GM12878 (cell line): ENCODE results near the gene ARID1A. TPM values are rescaled to one million over a fixed set of nuclear protein-coding genes. Genes with fewer than 3 reads are reported as not detected.

Experiments used
- ASH2L ChIP-seq: fragments of 300-600, 200-600 bp; sonication (generic); IDR thresholded peaks from 2 replicates; pipeline ENCODE4 v1.6.1; 2017; ENCODE audit warnings: low read depth, mild to moderate bottlenecking, borderline replicate concordance
- BCL11A ChIP-seq: IDR thresholded peaks from 2 replicates; pipeline ENCODE4 v1.6.1; 2011; ENCODE audit warnings: low read depth, low read length
- BMI1 ChIP-seq: fragments of 450-650 bp; IDR thresholded peaks from 2 replicates; pipeline ENCODE4 v1.6.1; 2016; ENCODE audit warnings: mild to moderate bottlenecking, moderate library complexity, borderline replicate concordance
- CHD1 ChIP-seq: IDR thresholded peaks from 2 replicates; pipeline ENCODE4 v1.6.1; 2012; ENCODE audit warnings: low read depth, low read length, improper control_type of control experiment
- DPF2 ChIP-seq: fragments of 450-650 bp; IDR thresholded peaks from 2 replicates; pipeline ENCODE4 v1.6.1; 2017; ENCODE audit warnings: mild to moderate bottlenecking
- ETV6 ChIP-seq, 2 experiments: fragments of 450-650 bp in 1 of 2; IDR thresholded peaks in 1 of 2; conservative IDR thresholded peaks in 1 of 2; 2 replicates each; pipeline ENCODE4 v1.6.1; 2014; ENCODE audit warnings: antibody characterized with exemption in 1 of 2, borderline replicate concordance in 1 of 2, low read depth in 1 of 2, mild to moderate bottlenecking in 1 of 2, moderate library complexity in 1 of 2
- IKZF2 ChIP-seq, 2 experiments: fragments of 450-650 bp; IDR thresholded peaks; 2 replicates each; pipeline ENCODE4 v1.6.1; 2017; ENCODE audit warnings: mild to moderate bottlenecking in 2 of 2, moderate library complexity in 2 of 2
- IRF3 ChIP-seq: fragments of 450-650 bp; IDR thresholded peaks from 2 replicates; pipeline ENCODE4 v1.6.1; 2014; ENCODE audit warnings: mild to moderate bottlenecking
- IRF4 ChIP-seq: IDR thresholded peaks from 2 replicates; pipeline ENCODE4 v1.6.1; 2011; ENCODE audit warnings: low read depth, low read length
- JUND ChIP-seq: IDR thresholded peaks from 2 replicates; pipeline ENCODE4 v1.6.1; 2012; ENCODE audit warnings: low read depth, mild to moderate bottlenecking, low read length, improper control_type of control experiment, moderate library complexity
- MEF2B ChIP-seq: fragments of 450-650 bp; IDR thresholded peaks from 2 replicates; pipeline ENCODE4 v1.6.1; 2018; ENCODE audit warnings: mild to moderate bottlenecking, moderate library complexity; ENCODE audit not compliant: partially characterized antibody, poor library complexity, severe bottlenecking
- NFYA ChIP-seq: IDR thresholded peaks from 2 replicates; pipeline ENCODE4 v1.6.1; 2011; ENCODE audit warnings: low read depth, mild to moderate bottlenecking, low read length, improper control_type of control experiment, borderline replicate concordance
- NRF1 ChIP-seq: conservative IDR thresholded peaks from 2 replicates; pipeline ENCODE4 v1.6.1; 2011; ENCODE audit warnings: mild to moderate bottlenecking, low read depth, low read length, improper control_type of control experiment
- PBX3 ChIP-seq: IDR thresholded peaks from 2 replicates; pipeline ENCODE4 v1.6.1; 2011; ENCODE audit warnings: mild to moderate bottlenecking, low read depth, low read length, moderate library complexity; ENCODE audit not compliant: insufficient replicate concordance
- SKIL ChIP-seq: fragments of 450-650 bp; IDR thresholded peaks from 2 replicates; pipeline ENCODE4 v1.6.1; 2017; ENCODE audit warnings: mild to moderate bottlenecking, low read depth, inconsistent platforms; ENCODE audit not compliant: poor library complexity, severe bottlenecking
- SMAD1 ChIP-seq: fragments of 450-650 bp; IDR thresholded peaks from 2 replicates; pipeline ENCODE4 v1.6.1; 2018; ENCODE audit warnings: mild to moderate bottlenecking, low read depth; ENCODE audit not compliant: partially characterized antibody
- SMC3 ChIP-seq: IDR thresholded peaks from 2 replicates; pipeline ENCODE4 v1.6.1; 2011; ENCODE audit warnings: low read length, improper control_type of control experiment, borderline replicate concordance
- TCF3 ChIP-seq: IDR thresholded peaks from 2 replicates; pipeline ENCODE4 v1.6.1; 2012; ENCODE audit warnings: low read depth, mild to moderate bottlenecking, low read length, borderline replicate concordance; ENCODE audit not compliant: insufficient read depth
- ZSCAN29 ChIP-seq: fragments of 450-650 bp; IDR thresholded peaks from 2 replicates; pipeline ENCODE4 v1.6.1; 2017; ENCODE audit warnings: mild to moderate bottlenecking, moderate library complexity
- polyA plus RNA-seq, 11 experiments: library from polyadenylated mRNA; depleted of rRNA in 4 of 11; unstranded in 6 of 11; stranded (reverse) in 5 of 11; fragments of >200 nt; fragmentation: Nextera tagmentation in 4 of 11; fragmentation: Illumina TruSeq in 1 of 11; extraction: Ambion mirVana in 4 of 11; extraction: Trizol in 1 of 11; gene quantifications; 1 replicate in 1 of 11; 2 replicates in 10 of 11; pipeline versions ENCODE4 v1.2.1 to v1.2.3, GENCODE V29; 2011 to 2016; ENCODE audit warnings: inconsistent platforms in 2 of 11, missing spikeins in 2 of 11, low read depth in 1 of 11
- total RNA-seq, 4 experiments: library from RNA; depleted of rRNA in 3 of 4; stranded (reverse); fragments of >200 nt in 3 of 4; fragmentation: Illumina TruSeq in 1 of 4; extraction: Trizol in 1 of 4; gene quantifications; 2 replicates each; pipeline versions ENCODE4 v1.2.1 to v1.2.3, GENCODE V29; 2013 to 2021
- TF ChIP-seq, protein P1 (sequence below): fragments of 450-650 bp; IDR thresholded peaks from 2 replicates; pipeline ENCODE4 v1.6.1; 2016; ENCODE audit warnings: mild to moderate bottlenecking
- TF ChIP-seq, protein P2 (sequence below), 3 experiments: IDR thresholded peaks in 2 of 3; conservative IDR thresholded peaks in 1 of 3; 2 replicates each; pipeline ENCODE4 v1.5.1; 2011; ENCODE audit warnings: low read depth in 3 of 3, low read length in 3 of 3, mild to moderate bottlenecking in 3 of 3, control low read depth in 2 of 3, moderate library complexity in 2 of 3, inconsistent platforms in 1 of 3, mixed read lengths in 1 of 3; ENCODE audit not compliant: control insufficient read depth in 2 of 3, insufficient read depth in 1 of 3; ENCODE audit errors: extremely low read depth in 1 of 3

The ARID1A gene
- total and polyA plus RNA-seq, 10 of the 15 experiments (the other 5 are each of a cell fraction or from before 2014, with no cell fraction given): 10.0 to 98.0 (median 23.5) TPM

DNA sequence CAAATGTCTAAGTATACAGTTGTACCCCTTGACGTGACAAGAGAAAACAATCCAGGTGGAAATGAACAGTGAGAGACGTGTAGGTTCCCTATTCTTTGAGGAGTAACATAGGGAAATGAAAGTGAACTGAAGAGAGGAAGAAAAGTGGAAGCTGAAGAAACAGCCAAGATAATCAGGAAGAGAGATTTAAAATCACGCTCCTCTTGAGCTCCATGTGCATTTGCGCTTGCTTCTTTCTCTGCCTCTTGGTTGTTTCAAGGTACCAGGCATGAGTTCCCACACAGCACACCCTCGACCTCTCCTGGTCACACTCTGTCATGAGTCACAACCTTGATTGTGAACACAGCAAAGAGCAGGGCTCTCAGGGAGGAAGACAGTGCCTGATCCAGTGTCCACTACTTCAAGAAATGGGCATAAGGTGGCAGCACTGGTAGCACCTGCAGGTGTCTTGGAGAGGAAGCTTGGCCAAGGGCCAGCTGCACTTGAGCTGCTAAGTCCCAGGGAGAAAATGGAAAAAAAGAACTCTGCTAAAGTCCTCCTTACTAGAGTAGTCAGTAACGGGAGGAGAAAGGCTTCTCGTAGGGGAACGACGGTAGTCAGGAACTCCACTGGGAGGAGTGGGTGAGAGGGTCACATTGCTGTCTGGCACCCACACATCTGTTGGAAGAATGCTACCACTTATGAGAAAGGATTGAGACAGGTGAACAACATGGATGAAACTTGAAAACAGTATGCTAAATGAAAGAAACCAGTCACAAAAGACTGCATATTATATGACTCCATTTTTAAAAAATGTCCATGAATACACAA, 18.3 kb upstream of the ARID1A start (continued):
- TF ChIP-seq BCL11A (no peak), SKIL (peak; percentile 77), IRF3 (no peak), NFYA (no peak), SMAD1 (peak; percentile 92), MEF2B (peak; percentile 19), CHD1 (no peak), ASH2L (no peak), ZSCAN29 (no peak), DPF2 (no peak), JUND (no peak), NRF1 (no peak), BMI1 (no peak), TCF3 (peak; percentile 41; the same call in 1 of the 2 replicates), SMC3 (peak; percentile 69; the same call in 1 of the 2 replicates), IRF4 (0 out of 2 replicates have a peak, but pooled peaks have one; percentile 56), PBX3 (no peak), ETV6 (conservative IDR thresholded peaks at IDR 0.05 in 1 of 2, IDR thresholded peaks at IDR 0.05 in 1 of 2; ENCODE audit: borderline replicate concordance in 1 of 2, low read depth in 1 of 2) (peak in 1 of 2 experiments; percentile 40; a peak in 1 of 4 replicates), IKZF2 (IDR thresholded peaks at IDR 0.05) (peak; percentile 39 to 52; a peak in 3 of 4 replicates)
- TF ChIP-seq, protein P1, sequence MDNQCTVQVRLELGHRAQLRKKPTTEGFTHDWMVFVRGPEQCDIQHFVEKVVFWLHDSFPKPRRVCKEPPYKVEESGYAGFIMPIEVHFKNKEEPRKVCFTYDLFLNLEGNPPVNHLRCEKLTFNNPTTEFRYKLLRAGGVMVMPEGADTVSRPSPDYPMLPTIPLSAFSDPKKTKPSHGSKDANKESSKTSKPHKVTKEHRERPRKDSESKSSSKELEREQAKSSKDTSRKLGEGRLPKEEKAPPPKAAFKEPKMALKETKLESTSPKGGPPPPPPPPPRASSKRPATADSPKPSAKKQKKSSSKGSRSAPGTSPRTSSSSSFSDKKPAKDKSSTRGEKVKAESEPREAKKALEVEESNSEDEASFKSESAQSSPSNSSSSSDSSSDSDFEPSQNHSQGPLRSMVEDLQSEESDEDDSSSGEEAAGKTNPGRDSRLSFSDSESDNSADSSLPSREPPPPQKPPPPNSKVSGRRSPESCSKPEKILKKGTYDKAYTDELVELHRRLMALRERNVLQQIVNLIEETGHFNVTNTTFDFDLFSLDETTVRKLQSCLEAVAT: 0 out of 2 replicates have a peak, but pooled peaks have one; percentile 20
- TF ChIP-seq, protein P2, sequence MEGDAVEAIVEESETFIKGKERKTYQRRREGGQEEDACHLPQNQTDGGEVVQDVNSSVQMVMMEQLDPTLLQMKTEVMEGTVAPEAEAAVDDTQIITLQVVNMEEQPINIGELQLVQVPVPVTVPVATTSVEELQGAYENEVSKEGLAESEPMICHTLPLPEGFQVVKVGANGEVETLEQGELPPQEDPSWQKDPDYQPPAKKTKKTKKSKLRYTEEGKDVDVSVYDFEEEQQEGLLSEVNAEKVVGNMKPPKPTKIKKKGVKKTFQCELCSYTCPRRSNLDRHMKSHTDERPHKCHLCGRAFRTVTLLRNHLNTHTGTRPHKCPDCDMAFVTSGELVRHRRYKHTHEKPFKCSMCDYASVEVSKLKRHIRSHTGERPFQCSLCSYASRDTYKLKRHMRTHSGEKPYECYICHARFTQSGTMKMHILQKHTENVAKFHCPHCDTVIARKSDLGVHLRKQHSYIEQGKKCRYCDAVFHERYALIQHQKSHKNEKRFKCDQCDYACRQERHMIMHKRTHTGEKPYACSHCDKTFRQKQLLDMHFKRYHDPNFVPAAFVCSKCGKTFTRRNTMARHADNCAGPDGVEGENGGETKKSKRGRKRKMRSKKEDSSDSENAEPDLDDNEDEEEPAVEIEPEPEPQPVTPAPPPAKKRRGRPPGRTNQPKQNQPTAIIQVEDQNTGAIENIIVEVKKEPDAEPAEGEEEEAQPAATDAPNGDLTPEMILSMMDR (IDR thresholded peaks at IDR 0.05 in 2 of 3, conservative IDR thresholded peaks at IDR 0.05 in 1 of 3; ENCODE audit: control insufficient read depth in 2 of 3, extremely low read depth in 1 of 3, insufficient read depth in 1 of 3, low read depth in 3 of 3, low read length in 3 of 3): peak; percentile 71 to 84 (median 73)
